Tibial nerve (tissue), 3 donors: ENCODE results near the gene PRLH.

Experiments
- CTCF ChIP-seq, 5 experiments: fragments of 200-600 bp in 3 of 5; fragments of 450-650 bp in 2 of 5; sonication (generic) in 3 of 5; IDR thresholded peaks; one replicate each; pipeline ENCODE4 v1.5.1; 2016 to 2019; ENCODE audit warnings: antibody characterized with exemption in 5 of 5, mild to moderate bottlenecking in 3 of 5, moderate library complexity in 2 of 5
- POLR2A ChIP-seq, 2 donors: fragments of 450-650 bp; IDR thresholded peaks; one replicate each; pipeline ENCODE4 v1.6.1; 2017; ENCODE audit warnings: antibody characterized with exemption in 2 of 2, mild to moderate bottlenecking in 2 of 2, moderate library complexity in 2 of 2

GRCh38 chr2:237563816-237564215 is 2.6 kb upstream of the PRLH start:
- TF ChIP-seq CTCF (IDR thresholded peaks at IDR 0.05) (no peak), POLR2A (IDR thresholded peaks at IDR 0.05) (no peak)
